CD4-positive, alpha-beta T cell (primary cell): ENCODE measurements around the gene TPO. TPM values are rescaled to one million over a fixed set of nuclear protein-coding genes. Genes with fewer than 3 reads are reported as not detected.

ENCODE experiments used
- ATAC-seq: fragments of 200-7000 bp; cut with Tn5 transposase; one replicate; pipeline ENCODE4 v1.10.0; 2022; ENCODE audit warnings: mild to moderate bottlenecking; ENCODE audit not compliant: poor library complexity
- CTCF ChIA-PET: fragments of 350-600 bp; sonication (Branson Sonifier 250); formaldehyde crosslinking; loops from one replicate; lab custom pipeline; 2021; ENCODE audit warnings: antibody characterized with exemption, inconsistent platforms; lab: Charles Lee
- POLR2A ChIA-PET: fragments of 350-600 bp; sonication (Branson Sonifier 250); formaldehyde crosslinking; loops from one replicate; lab custom pipeline; 2021; ENCODE audit warnings: antibody characterized with exemption, inconsistent platforms; lab: Charles Lee
- DNase-seq, 14 experiments: peaks; one replicate each; pipeline ENCODE4 v3.0.0-alpha.2; 2013 to 2020; ENCODE audit warnings: mixed read lengths in 2 of 14
- H3K27ac ChIP-seq, 2 donors: one replicate each; pipeline versions ENCODE4 v1.5.1 to v1.7.0; 2013; ENCODE audit warnings: low read length in 2 of 2, low read depth in 1 of 2, mild to moderate bottlenecking in 1 of 2
- H3K27me3 ChIP-seq, 2 experiments: 1 replicate in 1 of 2; 2 replicates in 1 of 2; pipeline versions ENCODE4 v1.6.1 to v1.7.0; 2013; ENCODE audit warnings: low read length in 2 of 2, control low read depth in 1 of 2, mild to moderate bottlenecking in 1 of 2, moderate library complexity in 1 of 2; ENCODE audit not compliant: insufficient read depth in 2 of 2, control insufficient read depth in 1 of 2
- H3K36me3 ChIP-seq: one replicate; pipeline ENCODE4 v1.6.1; 2013; ENCODE audit warnings: low read length, control low read depth; ENCODE audit not compliant: insufficient read depth
- H3K4me1 ChIP-seq: one replicate; pipeline ENCODE4 v1.6.1; 2013; ENCODE audit warnings: low read length, control low read depth; ENCODE audit not compliant: insufficient read depth
- H3K4me3 ChIP-seq: one replicate; pipeline ENCODE4 v1.5.1; 2013; ENCODE audit warnings: mild to moderate bottlenecking, low read length, moderate library complexity
- H3K9me3 ChIP-seq, 2 experiments: 1 replicate in 1 of 2; 2 replicates in 1 of 2; pipeline versions ENCODE4 v1.6.1 to v1.7.0; 2013; ENCODE audit warnings: low read length in 2 of 2, mild to moderate bottlenecking in 2 of 2, control low read depth in 1 of 2, moderate library complexity in 1 of 2; ENCODE audit not compliant: control insufficient read depth in 1 of 2, insufficient read depth in 1 of 2
- H3K27ac Mint-ChIP-seq: one replicate; pipeline ENCODE4 v1.8.0; 2020; ENCODE audit warnings: mixed read lengths
- H3K27me3 Mint-ChIP-seq: one replicate; pipeline ENCODE4 v1.8.0; 2021; ENCODE audit warnings: mixed read lengths
- H3K36me3 Mint-ChIP-seq: one replicate; pipeline ENCODE4 v1.8.0; 2021; ENCODE audit warnings: low read depth, mixed read lengths
- H3K4me1 Mint-ChIP-seq: one replicate; pipeline ENCODE4 v1.8.0; 2021; ENCODE audit warnings: low read depth, mixed read lengths
- H3K4me3 Mint-ChIP-seq: one replicate; pipeline ENCODE4 v1.8.0; 2020; ENCODE audit warnings: mild to moderate bottlenecking, mixed read lengths
- H3K9me3 Mint-ChIP-seq: one replicate; pipeline ENCODE4 v1.8.0; 2020; ENCODE audit warnings: mixed read lengths
- intact Hi-C, 2 experiments: fragments of 100-400 bp; cut with DNase I in 1 of 2; cut with micrococcal nuclease in 1 of 2; formaldehyde crosslinking; loops; one replicate each; pipeline versions ENCODE4 v1.15.1 to v1.9.0; 2023 to 2025; cut with DNase I, micrococcal nuclease
- total RNA-seq, 174 experiments: library from RNA in 2 of 174; stranded (reverse) in 2 of 174; gene quantifications; one replicate each; pipeline ENCODE4 v1.2.3 and lab custom pipeline; 2021 to 2026
- TF ChIP-seq, protein P1 (sequence below): fragments of 200-600 bp; IDR thresholded peaks from one replicate; pipeline ENCODE4 v1.8.0; 2022; ENCODE audit warnings: antibody characterized with exemption, mild to moderate bottlenecking

The TPO gene
- total RNA-seq, 2 experiments from 2014 or later: 0.27 TPM; not detected in 1

- intact Hi-C loops: loop anchor here in 1 of 2 experiments (10.0 kb wide), 1 partner anchor 1296 kb away; no protein-coding TSS in a partner anchor
- ATAC-seq: no peak
- H3K27ac ChIP-seq: no peak overlapping the region
- H3K27me3 ChIP-seq: no peaks in the 10 kb centered on the region
- TF ChIP-seq, protein P1, sequence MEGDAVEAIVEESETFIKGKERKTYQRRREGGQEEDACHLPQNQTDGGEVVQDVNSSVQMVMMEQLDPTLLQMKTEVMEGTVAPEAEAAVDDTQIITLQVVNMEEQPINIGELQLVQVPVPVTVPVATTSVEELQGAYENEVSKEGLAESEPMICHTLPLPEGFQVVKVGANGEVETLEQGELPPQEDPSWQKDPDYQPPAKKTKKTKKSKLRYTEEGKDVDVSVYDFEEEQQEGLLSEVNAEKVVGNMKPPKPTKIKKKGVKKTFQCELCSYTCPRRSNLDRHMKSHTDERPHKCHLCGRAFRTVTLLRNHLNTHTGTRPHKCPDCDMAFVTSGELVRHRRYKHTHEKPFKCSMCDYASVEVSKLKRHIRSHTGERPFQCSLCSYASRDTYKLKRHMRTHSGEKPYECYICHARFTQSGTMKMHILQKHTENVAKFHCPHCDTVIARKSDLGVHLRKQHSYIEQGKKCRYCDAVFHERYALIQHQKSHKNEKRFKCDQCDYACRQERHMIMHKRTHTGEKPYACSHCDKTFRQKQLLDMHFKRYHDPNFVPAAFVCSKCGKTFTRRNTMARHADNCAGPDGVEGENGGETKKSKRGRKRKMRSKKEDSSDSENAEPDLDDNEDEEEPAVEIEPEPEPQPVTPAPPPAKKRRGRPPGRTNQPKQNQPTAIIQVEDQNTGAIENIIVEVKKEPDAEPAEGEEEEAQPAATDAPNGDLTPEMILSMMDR: no peak
- H3K4me3 ChIP-seq: no peak overlapping the region
- H3K4me1 Mint-ChIP-seq: no peaks in the 10 kb centered on the region
- H3K27me3 Mint-ChIP-seq: peaks cover 4% of the 10 kb centered on the region
- POLR2A ChIA-PET: no interaction called here
- peaks cover 2% of the 10 kb centered on the region for H3K4me1 ChIP-seq
- no peaks in the 10 kb centered on the region for H3K9me3 Mint-ChIP-seq
- DNase-seq: no peak
- H3K27ac Mint-ChIP-seq: no peak overlapping the region
- CTCF ChIA-PET: no interaction called here
- no peaks in the 10 kb centered on the region for H3K36me3 ChIP-seq
- no peaks in the 10 kb centered on the region for H3K9me3 ChIP-seq
- H3K4me3 Mint-ChIP-seq: no peak overlapping the region
- no peaks in the 10 kb centered on the region for H3K36me3 Mint-ChIP-seq
Observed at GRCh38 chr2:1540481-1540880, 127.2 kb downstream of the TPO start.

DNA sequence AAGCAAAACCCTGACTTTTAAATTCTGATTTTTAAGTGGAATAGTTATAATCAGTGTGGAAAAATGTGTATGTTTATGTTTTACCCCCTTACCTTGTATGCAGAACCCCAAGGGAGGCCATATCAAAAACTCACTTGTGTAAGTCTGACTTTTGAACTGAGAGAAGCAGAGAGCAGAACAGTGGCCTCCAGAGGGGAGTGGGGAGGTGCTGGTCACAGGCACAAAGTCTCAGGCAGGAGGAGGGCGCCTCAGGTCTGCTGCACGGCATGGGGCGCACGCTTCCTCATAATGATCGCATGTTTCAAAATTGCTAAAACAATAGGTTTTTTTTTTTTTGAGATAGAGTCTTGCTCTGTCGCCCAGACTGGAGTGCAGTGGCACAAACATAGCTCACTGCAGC lies 127.8 kb downstream of the TPO start:
- Mint-ChIP-seq H3K4me1 (peaks cover 4% of the 10 kb centered on the region), H3K4me3 (no peak overlapping the region), H3K27me3 (peaks cover 4% of the 10 kb centered on the region), H3K9me3 (no peaks in the 10 kb centered on the region), H3K27ac (no peak overlapping the region), H3K36me3 (no peaks in the 10 kb centered on the region)
- Histone ChIP-seq H3K9me3 (no peaks in the 10 kb centered on the region), H3K27ac (no peak overlapping the region), H3K4me3 (no peak overlapping the region), H3K36me3 (no peaks in the 10 kb centered on the region), H3K27me3 (no peaks in the 10 kb centered on the region), H3K4me1 (peaks cover 7% of the 10 kb centered on the region)
- ChIA-PET CTCF (no interaction called here), POLR2A (no interaction called here)
- TF ChIP-seq, protein P1: no peak
- ATAC-seq (no peak), DNase-seq (no peak)
- intact Hi-C loops: loop anchor here in 1 of 2 experiments (10.0 kb wide), 1 partner anchor 1296 kb away; no protein-coding TSS in a partner anchor

DNA sequence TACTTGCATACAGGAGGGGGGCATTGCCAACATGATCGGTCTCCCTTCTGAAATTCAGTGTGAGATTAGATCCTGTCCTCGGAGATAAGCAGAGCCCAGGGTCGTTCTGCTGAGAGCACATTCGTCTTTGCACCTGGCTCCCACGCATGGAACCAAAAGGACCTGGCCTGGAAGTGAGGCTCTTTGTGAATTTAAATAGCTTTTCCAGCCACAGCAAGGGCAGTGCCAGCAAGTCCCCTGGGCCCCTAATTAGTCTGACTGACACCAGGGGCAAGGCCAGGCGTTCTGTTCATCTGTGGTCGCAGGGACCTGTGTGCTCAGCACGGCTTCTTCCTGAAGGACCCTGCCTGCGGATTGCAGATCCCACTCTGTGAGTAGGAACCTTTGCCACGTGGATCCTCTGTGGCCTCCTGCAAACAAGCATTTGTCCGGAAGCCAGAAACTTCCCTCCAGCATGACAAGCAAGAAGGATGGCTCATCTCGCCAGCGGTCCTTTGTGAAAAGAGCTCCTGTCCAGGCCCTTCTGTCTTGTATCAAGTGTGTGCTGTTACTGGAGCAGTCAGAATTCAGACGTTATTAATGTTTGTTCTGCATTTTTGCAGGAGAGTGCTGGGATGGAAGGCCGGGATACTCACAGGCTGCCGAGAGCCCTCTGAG lies 128.7 kb downstream of the TPO start:
- Histone ChIP-seq H3K4me1 (peaks cover 11% of the 10 kb centered on the region), H3K36me3 (no peaks in the 10 kb centered on the region), H3K27ac (no peak overlapping the region), H3K9me3 (no peaks in the 10 kb centered on the region), H3K27me3 (no peaks in the 10 kb centered on the region), H3K4me3 (no peak overlapping the region)
- peaks cover 8% of the 10 kb centered on the region for H3K27me3 Mint-ChIP-seq
- TF ChIP-seq, protein P1: no peak
- ChIA-PET CTCF (no interaction called here), POLR2A (no interaction called here)
- no peaks in the 10 kb centered on the region for H3K36me3 Mint-ChIP-seq
- no peak for ATAC-seq
- H3K9me3 Mint-ChIP-seq: no peaks in the 10 kb centered on the region
- no peak overlapping the region for H3K4me3 Mint-ChIP-seq
- H3K27ac Mint-ChIP-seq: no peak overlapping the region
- no peak for DNase-seq
- peaks cover 8% of the 10 kb centered on the region for H3K4me1 Mint-ChIP-seq
- intact Hi-C loops: loop anchor here in 1 of 2 experiments (10.0 kb wide), 1 partner anchor 1297 kb away; no protein-coding TSS in a partner anchor
